DND-41 (cell line): ENCODE results near the gene TMEM239.

Experiments
- CTCF ChIP-seq: IDR thresholded peaks from 2 replicates; pipeline ENCODE4 v1.5.1; 2012; ENCODE audit warnings: borderline replicate concordance, low read length, moderate library complexity, mild to moderate bottlenecking; ENCODE audit not compliant: poor library complexity, severe bottlenecking; ENCODE audit errors: extremely low read depth
- EZH2 ChIP-seq: IDR thresholded peaks from 3 replicates; pipeline ENCODE4 v1.6.1; 2012; ENCODE audit warnings: borderline replicate concordance, low read depth, mild to moderate bottlenecking, moderate library complexity, low read length, inconsistent platforms; ENCODE audit not compliant: severe bottlenecking

- TF ChIP-seq CTCF (no peak), EZH2 (no peak)
These were observed 19.9 kb downstream of the TMEM239 start for GRCh38 chr20:2836035-2836434.
